WTC11 (cell line): ENCODE measurements around the gene TREM1. TPM values are rescaled to one million over a fixed set of nuclear protein-coding genes. Genes with fewer than 3 reads are reported as not detected.

Experiments used
- ATAC-seq: fragments of 200-7000 bp; cut with Tn5 transposase; 2 replicates; pipeline ENCODE4 v1.10.0; 2021; ENCODE audit warnings: mild to moderate bottlenecking, moderate library complexity
- CTCF ChIA-PET: fragments of 300-600 bp; sonication (Branson Sonifier 250); formaldehyde crosslinking; loops from one replicate; lab custom pipeline; 2021; ENCODE audit warnings: antibody characterized with exemption; lab: Charles Lee
- POLR2A ChIA-PET: fragments of 350-600 bp; sonication (Branson Sonifier 250); formaldehyde crosslinking; loops from one replicate; lab custom pipeline; 2021; ENCODE audit warnings: antibody characterized with exemption; lab: Charles Lee
- DNase-seq: peaks from one replicate; pipeline ENCODE4 v3.0.0; 2021; ENCODE audit warnings: low spot score
- H3K27ac Mint-ChIP-seq: 2 replicates; pipeline ENCODE4 v1.8.0; 2021; ENCODE audit warnings: mixed read lengths
- H3K27me3 Mint-ChIP-seq: 2 replicates; pipeline ENCODE4 v1.8.0; 2021; ENCODE audit warnings: low read depth, mild to moderate bottlenecking, moderate library complexity, mixed read lengths
- H3K36me3 Mint-ChIP-seq: 2 replicates; pipeline ENCODE4 v1.8.0; 2021; ENCODE audit warnings: mixed read lengths
- H3K4me1 Mint-ChIP-seq: 2 replicates; pipeline ENCODE4 v1.8.0; 2022; ENCODE audit warnings: mixed read lengths
- H3K4me3 Mint-ChIP-seq: 2 replicates; pipeline ENCODE4 v1.8.0; 2021; ENCODE audit warnings: mild to moderate bottlenecking, moderate library complexity, mixed read lengths
- H3K9me3 Mint-ChIP-seq: 2 replicates; pipeline ENCODE4 v1.8.0; 2021; ENCODE audit warnings: mixed read lengths
- ATF1 ChIP-seq: sonication (generic); formaldehyde crosslinking; IDR thresholded peaks from 2 replicates; pipeline ENCODE4 v1.8.1; 2023; ENCODE audit warnings: mild to moderate bottlenecking, moderate library complexity, missing genetic modification reagents
- CREB1 ChIP-seq: sonication (generic); formaldehyde crosslinking; IDR thresholded peaks from 2 replicates; pipeline ENCODE4 v1.8.0; 2023; ENCODE audit warnings: mild to moderate bottlenecking, missing genetic modification reagents
- ELF4 ChIP-seq: sonication (generic); formaldehyde crosslinking; IDR thresholded peaks from 2 replicates; pipeline ENCODE4 v1.8.1; 2022; ENCODE audit warnings: low read depth, mild to moderate bottlenecking, moderate library complexity, missing genetic modification reagents
- EMX1 ChIP-seq: fragments of 250-450 bp; sonication (Bioruptor Pico); IDR thresholded peaks from 2 replicates; pipeline ENCODE4 v1.8.0; 2021; ENCODE audit warnings: mild to moderate bottlenecking
- ETV6 ChIP-seq: sonication (generic); formaldehyde crosslinking; IDR thresholded peaks from 2 replicates; pipeline ENCODE4 v1.8.1; 2022; ENCODE audit warnings: mild to moderate bottlenecking, missing genetic modification reagents
- FOXP1 ChIP-seq: sonication (generic); formaldehyde crosslinking; IDR thresholded peaks from 2 replicates; pipeline ENCODE4 v1.8.0; 2022; ENCODE audit warnings: missing genetic modification reagents, mild to moderate bottlenecking, moderate library complexity, borderline replicate concordance
- JAZF1 ChIP-seq: fragments of 250-450 bp; sonication (Bioruptor Pico); IDR thresholded peaks from 2 replicates; pipeline ENCODE4 v1.9.0; 2021; ENCODE audit warnings: moderate library complexity, mild to moderate bottlenecking, inconsistent platforms
- KAT7 ChIP-seq: sonication (generic); formaldehyde crosslinking; IDR thresholded peaks from 2 replicates; pipeline ENCODE4 v1.8.1; 2023; ENCODE audit warnings: missing genetic modification reagents, mild to moderate bottlenecking, borderline replicate concordance
- NFATC4 ChIP-seq: fragments of 250-450 bp; sonication (Bioruptor Pico); IDR thresholded peaks from 2 replicates; pipeline ENCODE4 v1.9.0; 2021; ENCODE audit warnings: mild to moderate bottlenecking
- NFE2L1 ChIP-seq: sonication (generic); formaldehyde crosslinking; IDR thresholded peaks from 2 replicates; pipeline ENCODE4 v1.8.1; 2023; ENCODE audit warnings: missing genetic modification reagents
- OVOL2 ChIP-seq: fragments of 250-450 bp; sonication (Bioruptor Pico); IDR thresholded peaks from 2 replicates; pipeline ENCODE4 v1.9.0; 2021; ENCODE audit warnings: mild to moderate bottlenecking, borderline replicate concordance
- RORB ChIP-seq: fragments of 250-450 bp; sonication (Bioruptor Pico); IDR thresholded peaks from 2 replicates; pipeline ENCODE4 v1.9.0; 2021; ENCODE audit warnings: mild to moderate bottlenecking
- ZNF138 ChIP-seq: sonication (generic); formaldehyde crosslinking; conservative IDR thresholded peaks from 2 replicates; pipeline ENCODE4 v1.8.1; 2022; ENCODE audit warnings: mild to moderate bottlenecking, moderate library complexity, missing genetic modification reagents
- ZNF263 ChIP-seq: sonication (generic); formaldehyde crosslinking; IDR thresholded peaks from 2 replicates; pipeline ENCODE4 v1.8.1; 2022; ENCODE audit warnings: low read depth, mild to moderate bottlenecking, moderate library complexity, missing genetic modification reagents
- ZNF396 ChIP-seq: fragments of 250-450 bp; sonication (Bioruptor Pico); IDR thresholded peaks from 2 replicates; pipeline ENCODE4 v1.8.0; 2021; ENCODE audit warnings: mild to moderate bottlenecking, moderate library complexity, borderline replicate concordance
- ZNF423 ChIP-seq: fragments of 250-450 bp; sonication (Bioruptor Pico); IDR thresholded peaks from 2 replicates; pipeline ENCODE4 v2.1.2; 2022; ENCODE audit warnings: mild to moderate bottlenecking, moderate library complexity
- total RNA-seq: library from RNA; stranded (reverse); gene quantifications from 3 replicates; pipeline ENCODE4 v1.2.3, GENCODE V29; 2021
- TF ChIP-seq, protein P1 (sequence below): fragments of 250-450 bp; sonication (Bioruptor Pico); IDR thresholded peaks from 2 replicates; pipeline ENCODE4 v1.9.0; 2021; ENCODE audit warnings: moderate library complexity, mild to moderate bottlenecking, inconsistent platforms, borderline replicate concordance
- TF ChIP-seq, protein P2 (sequence below): fragments of 250-450 bp; sonication (Bioruptor Pico); IDR thresholded peaks from 2 replicates; pipeline ENCODE4 v2.1.2; 2022; ENCODE audit warnings: mild to moderate bottlenecking, moderate library complexity
- TF ChIP-seq, protein P3 (sequence below): sonication (generic); formaldehyde crosslinking; IDR thresholded peaks from 2 replicates; pipeline ENCODE4 v1.8.0; 2022; ENCODE audit warnings: missing genetic modification reagents
- TF ChIP-seq, protein P4 (sequence below): sonication (generic); formaldehyde crosslinking; IDR thresholded peaks from 2 replicates; pipeline ENCODE4 v1.8.0; 2023; ENCODE audit warnings: mild to moderate bottlenecking, missing genetic modification reagents
- TF ChIP-seq, protein P5 (sequence below): sonication (generic); formaldehyde crosslinking; IDR thresholded peaks from 2 replicates; pipeline ENCODE4 v1.8.1; 2022; ENCODE audit warnings: low read depth, mild to moderate bottlenecking, moderate library complexity, missing genetic modification reagents, borderline replicate concordance
- TF ChIP-seq, protein P6 (sequence below): sonication (generic); formaldehyde crosslinking; IDR thresholded peaks from 2 replicates; pipeline ENCODE4 v1.8.0; 2023; ENCODE audit warnings: missing genetic modification reagents, mild to moderate bottlenecking, borderline replicate concordance

Gene TREM1
- total RNA-seq, 1 experiment from 2014 or later: not detected

DNA sequence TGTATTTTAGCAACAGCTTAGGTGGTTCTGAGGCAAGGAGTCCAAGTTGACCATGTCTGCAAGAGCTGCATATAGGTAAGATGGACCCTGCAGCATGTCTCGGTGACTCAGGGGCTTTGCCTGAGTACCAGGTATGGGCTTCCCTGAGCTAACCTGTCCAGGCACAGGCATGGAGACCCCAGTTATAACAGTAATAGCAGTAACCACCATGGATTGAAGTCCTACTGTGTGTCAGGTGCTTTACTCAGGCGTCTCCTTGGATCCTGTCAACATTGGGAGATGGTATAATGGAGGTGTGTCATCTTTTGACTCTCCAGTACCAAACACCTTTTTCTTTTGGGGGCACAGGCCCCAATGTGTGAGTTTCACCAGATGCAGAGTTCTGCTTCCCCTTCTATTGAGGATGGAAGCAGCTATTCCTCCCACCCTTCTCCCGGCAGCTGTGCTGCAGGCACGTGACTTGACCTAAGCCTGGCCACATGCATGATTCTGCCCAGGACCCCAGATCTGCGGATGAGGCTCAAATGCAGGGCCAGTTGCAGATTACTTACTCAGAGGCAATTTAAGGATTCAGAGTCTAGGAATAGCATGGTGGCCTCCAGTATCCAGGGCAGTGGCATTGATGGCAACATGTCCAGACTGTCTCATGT lies 13.8 kb downstream of the TREM1 start (continued):
- TF ChIP-seq, protein P1, sequence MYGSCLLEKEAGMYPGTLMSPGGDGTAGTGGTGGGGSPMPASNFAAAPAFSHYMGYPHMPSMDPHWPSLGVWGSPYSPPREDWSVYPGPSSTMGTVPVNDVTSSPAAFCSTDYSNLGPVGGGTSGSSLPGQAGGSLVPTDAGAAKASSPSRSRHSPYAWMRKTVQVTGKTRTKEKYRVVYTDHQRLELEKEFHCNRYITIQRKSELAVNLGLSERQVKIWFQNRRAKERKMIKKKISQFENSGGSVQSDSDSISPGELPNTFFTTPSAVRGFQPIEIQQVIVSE (CRISPR knock-in tag): no peak
- no peak for TF ChIP-seq CREB1 (CRISPR knock-in tag)
- TF ChIP-seq, protein P2, sequence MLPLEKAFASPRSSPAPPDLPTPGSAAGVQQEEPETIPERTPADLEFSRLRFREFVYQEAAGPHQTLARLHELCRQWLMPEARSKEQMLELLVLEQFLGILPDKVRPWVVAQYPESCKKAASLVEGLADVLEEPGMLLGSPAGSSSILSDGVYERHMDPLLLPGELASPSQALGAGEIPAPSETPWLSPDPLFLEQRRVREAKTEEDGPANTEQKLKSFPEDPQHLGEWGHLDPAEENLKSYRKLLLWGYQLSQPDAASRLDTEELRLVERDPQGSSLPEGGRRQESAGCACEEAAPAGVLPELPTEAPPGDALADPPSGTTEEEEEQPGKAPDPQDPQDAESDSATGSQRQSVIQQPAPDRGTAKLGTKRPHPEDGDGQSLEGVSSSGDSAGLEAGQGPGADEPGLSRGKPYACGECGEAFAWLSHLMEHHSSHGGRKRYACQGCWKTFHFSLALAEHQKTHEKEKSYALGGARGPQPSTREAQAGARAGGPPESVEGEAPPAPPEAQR (CRISPR knock-in tag): no peak
- TF ChIP-seq JAZF1 (CRISPR knock-in tag): no peak
- no peak for TF ChIP-seq ETV6 (CRISPR knock-in tag)
- TF ChIP-seq, protein P3, sequence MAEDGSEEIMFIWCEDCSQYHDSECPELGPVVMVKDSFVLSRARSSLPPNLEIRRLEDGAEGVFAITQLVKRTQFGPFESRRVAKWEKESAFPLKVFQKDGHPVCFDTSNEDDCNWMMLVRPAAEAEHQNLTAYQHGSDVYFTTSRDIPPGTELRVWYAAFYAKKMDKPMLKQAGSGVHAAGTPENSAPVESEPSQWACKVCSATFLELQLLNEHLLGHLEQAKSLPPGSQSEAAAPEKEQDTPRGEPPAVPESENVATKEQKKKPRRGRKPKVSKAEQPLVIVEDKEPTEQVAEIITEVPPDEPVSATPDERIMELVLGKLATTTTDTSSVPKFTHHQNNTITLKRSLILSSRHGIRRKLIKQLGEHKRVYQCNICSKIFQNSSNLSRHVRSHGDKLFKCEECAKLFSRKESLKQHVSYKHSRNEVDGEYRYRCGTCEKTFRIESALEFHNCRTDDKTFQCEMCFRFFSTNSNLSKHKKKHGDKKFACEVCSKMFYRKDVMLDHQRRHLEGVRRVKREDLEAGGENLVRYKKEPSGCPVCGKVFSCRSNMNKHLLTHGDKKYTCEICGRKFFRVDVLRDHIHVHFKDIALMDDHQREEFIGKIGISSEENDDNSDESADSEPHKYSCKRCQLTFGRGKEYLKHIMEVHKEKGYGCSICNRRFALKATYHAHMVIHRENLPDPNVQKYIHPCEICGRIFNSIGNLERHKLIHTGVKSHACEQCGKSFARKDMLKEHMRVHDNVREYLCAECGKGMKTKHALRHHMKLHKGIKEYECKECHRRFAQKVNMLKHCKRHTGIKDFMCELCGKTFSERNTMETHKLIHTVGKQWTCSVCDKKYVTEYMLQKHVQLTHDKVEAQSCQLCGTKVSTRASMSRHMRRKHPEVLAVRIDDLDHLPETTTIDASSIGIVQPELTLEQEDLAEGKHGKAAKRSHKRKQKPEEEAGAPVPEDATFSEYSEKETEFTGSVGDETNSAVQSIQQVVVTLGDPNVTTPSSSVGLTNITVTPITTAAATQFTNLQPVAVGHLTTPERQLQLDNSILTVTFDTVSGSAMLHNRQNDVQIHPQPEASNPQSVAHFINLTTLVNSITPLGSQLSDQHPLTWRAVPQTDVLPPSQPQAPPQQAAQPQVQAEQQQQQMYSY: no peak
- no peak for TF ChIP-seq ATF1 (CRISPR knock-in tag)
- no peak for TF ChIP-seq RORB (CRISPR knock-in tag)
- TF ChIP-seq NFATC4 (CRISPR knock-in tag): no peak
- no peak for TF ChIP-seq ZNF423
- TF ChIP-seq OVOL2 (CRISPR knock-in tag): no peak
- TF ChIP-seq, all 79 proteins: peak for 0

DNA sequence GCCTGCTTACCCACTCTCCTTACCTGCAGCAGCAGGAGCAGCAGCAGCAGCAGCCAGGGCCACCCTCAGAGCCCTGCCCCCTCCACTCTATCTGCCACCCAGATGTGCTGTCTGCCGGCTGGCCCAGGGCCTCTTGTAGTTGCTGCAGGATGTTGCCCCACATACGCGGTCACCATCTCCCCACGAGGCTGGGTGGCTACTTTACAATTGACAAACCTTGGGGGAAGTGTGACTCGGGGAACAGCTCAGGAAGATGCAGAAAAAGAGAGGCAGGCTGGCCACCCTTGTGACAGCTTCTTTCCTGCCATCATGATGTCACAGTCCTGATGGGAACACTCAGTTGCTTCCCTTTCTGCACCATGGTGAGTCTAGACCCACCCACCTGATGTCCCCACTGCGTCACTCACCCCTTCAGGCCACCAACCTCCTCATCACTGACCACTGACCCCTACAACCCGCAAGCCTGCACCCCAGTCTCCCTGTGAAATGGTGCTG lies 14.5 kb downstream of the TREM1 start:
- ChIA-PET CTCF (interaction anchor here (1.1 to 1.5 kb wide), 2 partner anchors 80 to 90 kb away, joined by 3 to 5 read pairs; no protein-coding TSS in a partner anchor), POLR2A (no interaction called here)
- Mint-ChIP-seq H3K9me3 (no peaks in the 10 kb centered on the region), H3K36me3 (no peaks in the 10 kb centered on the region), H3K4me3 (no peak overlapping the region), H3K27me3 (peaks cover 3% of the 10 kb centered on the region), H3K4me1 (no peaks in the 10 kb centered on the region), H3K27ac (no peak overlapping the region)
- ATAC-seq: no peak
- no peak for DNase-seq
- TF ChIP-seq FOXP1 (CRISPR knock-in tag) (no peak), EMX1 (no peak), ZNF396 (CRISPR knock-in tag) (no peak), ELF4 (CRISPR knock-in tag) (no peak), ZNF263 (CRISPR knock-in tag) (no peak), NFE2L1 (CRISPR knock-in tag) (no peak), KAT7 (CRISPR knock-in tag) (no peak), ZNF138 (CRISPR knock-in tag) (no peak)
- TF ChIP-seq, protein P4, sequence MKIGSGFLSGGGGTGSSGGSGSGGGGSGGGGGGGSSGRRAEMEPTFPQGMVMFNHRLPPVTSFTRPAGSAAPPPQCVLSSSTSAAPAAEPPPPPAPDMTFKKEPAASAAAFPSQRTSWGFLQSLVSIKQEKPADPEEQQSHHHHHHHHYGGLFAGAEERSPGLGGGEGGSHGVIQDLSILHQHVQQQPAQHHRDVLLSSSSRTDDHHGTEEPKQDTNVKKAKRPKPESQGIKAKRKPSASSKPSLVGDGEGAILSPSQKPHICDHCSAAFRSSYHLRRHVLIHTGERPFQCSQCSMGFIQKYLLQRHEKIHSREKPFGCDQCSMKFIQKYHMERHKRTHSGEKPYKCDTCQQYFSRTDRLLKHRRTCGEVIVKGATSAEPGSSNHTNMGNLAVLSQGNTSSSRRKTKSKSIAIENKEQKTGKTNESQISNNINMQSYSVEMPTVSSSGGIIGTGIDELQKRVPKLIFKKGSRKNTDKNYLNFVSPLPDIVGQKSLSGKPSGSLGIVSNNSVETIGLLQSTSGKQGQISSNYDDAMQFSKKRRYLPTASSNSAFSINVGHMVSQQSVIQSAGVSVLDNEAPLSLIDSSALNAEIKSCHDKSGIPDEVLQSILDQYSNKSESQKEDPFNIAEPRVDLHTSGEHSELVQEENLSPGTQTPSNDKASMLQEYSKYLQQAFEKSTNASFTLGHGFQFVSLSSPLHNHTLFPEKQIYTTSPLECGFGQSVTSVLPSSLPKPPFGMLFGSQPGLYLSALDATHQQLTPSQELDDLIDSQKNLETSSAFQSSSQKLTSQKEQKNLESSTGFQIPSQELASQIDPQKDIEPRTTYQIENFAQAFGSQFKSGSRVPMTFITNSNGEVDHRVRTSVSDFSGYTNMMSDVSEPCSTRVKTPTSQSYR (CRISPR knock-in tag): no peak
- TF ChIP-seq, protein P5, sequence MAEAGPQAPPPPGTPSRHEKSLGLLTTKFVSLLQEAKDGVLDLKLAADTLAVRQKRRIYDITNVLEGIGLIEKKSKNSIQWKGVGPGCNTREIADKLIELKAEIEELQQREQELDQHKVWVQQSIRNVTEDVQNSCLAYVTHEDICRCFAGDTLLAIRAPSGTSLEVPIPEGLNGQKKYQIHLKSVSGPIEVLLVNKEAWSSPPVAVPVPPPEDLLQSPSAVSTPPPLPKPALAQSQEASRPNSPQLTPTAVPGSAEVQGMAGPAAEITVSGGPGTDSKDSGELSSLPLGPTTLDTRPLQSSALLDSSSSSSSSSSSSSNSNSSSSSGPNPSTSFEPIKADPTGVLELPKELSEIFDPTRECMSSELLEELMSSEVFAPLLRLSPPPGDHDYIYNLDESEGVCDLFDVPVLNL: no peak
- TF ChIP-seq, protein P6, sequence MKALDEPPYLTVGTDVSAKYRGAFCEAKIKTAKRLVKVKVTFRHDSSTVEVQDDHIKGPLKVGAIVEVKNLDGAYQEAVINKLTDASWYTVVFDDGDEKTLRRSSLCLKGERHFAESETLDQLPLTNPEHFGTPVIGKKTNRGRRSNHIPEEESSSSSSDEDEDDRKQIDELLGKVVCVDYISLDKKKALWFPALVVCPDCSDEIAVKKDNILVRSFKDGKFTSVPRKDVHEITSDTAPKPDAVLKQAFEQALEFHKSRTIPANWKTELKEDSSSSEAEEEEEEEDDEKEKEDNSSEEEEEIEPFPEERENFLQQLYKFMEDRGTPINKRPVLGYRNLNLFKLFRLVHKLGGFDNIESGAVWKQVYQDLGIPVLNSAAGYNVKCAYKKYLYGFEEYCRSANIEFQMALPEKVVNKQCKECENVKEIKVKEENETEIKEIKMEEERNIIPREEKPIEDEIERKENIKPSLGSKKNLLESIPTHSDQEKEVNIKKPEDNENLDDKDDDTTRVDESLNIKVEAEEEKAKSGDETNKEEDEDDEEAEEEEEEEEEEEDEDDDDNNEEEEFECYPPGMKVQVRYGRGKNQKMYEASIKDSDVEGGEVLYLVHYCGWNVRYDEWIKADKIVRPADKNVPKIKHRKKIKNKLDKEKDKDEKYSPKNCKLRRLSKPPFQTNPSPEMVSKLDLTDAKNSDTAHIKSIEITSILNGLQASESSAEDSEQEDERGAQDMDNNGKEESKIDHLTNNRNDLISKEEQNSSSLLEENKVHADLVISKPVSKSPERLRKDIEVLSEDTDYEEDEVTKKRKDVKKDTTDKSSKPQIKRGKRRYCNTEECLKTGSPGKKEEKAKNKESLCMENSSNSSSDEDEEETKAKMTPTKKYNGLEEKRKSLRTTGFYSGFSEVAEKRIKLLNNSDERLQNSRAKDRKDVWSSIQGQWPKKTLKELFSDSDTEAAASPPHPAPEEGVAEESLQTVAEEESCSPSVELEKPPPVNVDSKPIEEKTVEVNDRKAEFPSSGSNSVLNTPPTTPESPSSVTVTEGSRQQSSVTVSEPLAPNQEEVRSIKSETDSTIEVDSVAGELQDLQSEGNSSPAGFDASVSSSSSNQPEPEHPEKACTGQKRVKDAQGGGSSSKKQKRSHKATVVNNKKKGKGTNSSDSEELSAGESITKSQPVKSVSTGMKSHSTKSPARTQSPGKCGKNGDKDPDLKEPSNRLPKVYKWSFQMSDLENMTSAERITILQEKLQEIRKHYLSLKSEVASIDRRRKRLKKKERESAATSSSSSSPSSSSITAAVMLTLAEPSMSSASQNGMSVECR (CRISPR knock-in tag): no peak
